Measurements from ENCODE around the gene BUB1.

- no peak for TF ChIP-seq POLR2AphosphoS5 (IDR thresholded peaks at IDR 0.05; ENCODE audit: borderline replicate concordance, low read depth, low read length)
- no peak for TF ChIP-seq EZH2 (IDR thresholded peaks at IDR 0.05)
These were observed 2.8 kb upstream of the BUB1 start for GRCh38 chr2:110680709-110681108.
